ENCODE results near the gene MAML3.

Gene MAML3

DNA sequence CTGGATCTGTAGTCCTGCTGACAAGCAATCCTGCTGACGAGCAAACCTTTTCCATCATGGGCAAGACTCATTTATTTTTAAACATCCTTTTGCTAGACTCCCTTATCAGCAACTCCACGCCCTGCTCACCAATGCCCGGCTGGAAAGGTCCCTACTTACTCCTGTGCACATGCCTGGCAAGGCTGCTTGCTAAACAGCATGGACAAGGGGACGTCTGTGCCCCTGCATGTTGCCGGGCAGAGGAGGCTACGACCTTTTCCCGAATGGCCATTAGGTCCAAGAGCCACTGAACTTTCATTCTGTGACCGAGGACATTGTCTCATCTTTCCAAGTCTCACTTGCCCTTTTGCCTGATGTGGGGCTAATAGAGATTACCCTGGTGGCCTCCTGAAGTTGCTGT, 389.8 kb downstream of the MAML3 start:
- DNase-seq, result no peak

DNA sequence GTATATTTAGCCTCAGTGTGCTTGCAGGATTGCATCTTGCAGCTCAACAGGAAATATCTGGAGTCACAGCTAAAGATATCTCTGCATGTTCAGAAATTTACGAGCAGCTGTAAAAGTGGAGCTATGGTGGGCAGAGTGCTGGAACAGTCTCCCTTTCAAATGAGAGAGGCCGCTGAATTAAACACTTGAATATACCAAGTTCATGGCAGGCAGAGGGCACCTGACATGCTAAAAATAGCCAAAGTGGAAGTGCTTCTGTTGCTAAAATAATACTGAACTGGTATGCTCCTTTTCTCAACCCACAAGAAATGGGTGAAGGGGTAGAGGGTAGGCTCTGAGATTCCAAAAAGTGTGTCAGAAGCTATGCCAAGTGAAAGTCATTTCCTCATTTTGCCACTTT, 390.3 kb downstream of the MAML3 start:
- DNase-seq, result no peak

DNA sequence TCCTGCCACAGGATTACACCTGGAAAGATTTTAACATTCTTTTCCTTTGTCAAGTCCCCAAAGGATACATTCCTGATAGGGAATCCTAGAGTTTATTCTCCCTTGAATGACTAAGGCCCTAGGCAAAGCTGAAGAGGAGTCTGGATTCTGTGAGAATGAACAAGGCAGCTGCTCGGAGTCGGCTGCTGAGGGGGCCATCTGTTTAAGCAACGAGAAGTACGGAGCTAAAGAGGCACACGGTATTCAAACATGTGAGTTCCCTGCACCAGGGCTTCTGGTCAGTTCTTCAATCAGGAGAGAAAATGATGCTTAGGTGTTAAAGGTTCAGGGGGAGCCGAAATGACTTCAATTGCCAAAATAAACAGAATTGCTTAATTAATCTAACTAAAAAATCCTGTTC, 390.8 kb downstream of the MAML3 start:
- no peak for DNase-seq

DNA sequence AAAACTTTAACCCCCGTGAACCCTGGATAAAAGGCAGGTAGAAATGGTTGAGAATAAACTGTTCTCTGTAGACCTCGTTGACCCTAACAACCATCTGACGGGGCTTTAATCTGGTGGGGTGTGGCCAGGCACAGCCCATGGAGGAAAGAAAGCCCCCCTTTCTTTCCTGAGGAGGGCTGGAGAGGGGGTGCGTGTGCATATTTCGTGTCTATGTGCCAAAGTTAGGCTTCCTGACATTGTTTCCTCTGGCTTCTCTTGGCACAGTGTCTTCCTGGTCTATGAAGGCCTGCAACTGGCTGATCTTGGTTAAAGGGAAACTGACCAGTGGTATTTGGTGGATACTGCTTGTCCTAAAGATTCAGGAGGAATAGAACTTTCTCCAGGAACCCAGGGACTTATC, 391.3 kb downstream of the MAML3 start:
- DNase-seq, result no peak

DNA sequence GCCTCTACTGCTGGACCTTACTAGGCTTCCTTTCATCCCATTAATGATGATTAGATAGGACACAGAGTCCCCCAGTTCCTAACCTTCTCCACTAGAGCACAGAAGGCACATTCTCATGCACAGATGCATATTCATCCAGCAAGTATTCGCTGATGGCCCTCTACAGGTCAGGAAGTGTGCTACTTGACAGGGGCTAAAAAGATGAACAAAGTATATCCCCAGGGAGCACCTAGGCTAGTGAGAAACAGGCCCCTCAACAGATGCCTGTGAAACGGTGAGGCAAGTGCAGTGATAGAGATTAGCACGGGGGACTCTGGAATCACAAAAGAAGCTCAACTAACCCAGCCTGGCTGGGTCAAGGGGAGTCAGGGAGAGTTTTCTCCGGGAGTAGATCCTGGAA, 392.5 kb downstream of the MAML3 start:
- no peak for DNase-seq

DNA sequence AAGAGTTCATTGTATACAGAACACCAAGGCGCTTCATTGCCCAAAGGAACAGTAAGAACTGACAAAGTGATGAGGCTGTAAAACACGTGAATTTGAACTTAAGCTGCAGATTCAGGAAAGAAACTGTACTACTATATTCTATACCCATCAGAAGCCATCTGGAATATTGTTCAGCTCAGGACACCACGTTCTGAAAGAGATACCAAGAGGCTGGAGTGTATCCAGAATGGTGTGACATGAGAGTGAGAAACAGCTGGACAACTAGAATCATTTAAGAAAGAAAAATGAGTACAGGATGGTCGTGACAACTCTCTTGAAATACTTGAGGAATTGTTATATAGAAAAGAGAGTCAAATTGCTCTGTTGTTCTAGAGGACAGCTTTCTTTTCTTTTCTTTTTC, 393.4 kb downstream of the MAML3 start:
- DNase-seq, result no peak

DNA sequence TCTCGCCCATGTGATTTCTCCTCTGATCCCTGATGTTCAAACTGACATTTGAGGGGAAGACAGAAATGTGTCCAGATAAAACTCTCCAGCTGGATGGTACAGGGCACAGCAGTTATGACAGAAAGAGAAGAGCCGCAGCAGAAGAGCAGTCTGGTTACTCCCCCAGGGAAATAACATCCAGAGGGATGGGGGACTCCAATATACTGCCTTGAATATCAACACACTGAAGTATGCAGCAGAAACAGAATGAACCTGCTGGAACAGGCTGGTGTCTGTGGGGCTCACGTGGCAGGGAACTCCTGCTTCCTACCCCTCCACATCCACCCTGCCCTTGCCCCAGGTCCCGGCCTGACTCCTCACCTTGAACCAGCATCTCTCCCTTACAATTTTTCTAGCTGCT, 394.9 kb downstream of the MAML3 start:
- no peak for DNase-seq

DNA sequence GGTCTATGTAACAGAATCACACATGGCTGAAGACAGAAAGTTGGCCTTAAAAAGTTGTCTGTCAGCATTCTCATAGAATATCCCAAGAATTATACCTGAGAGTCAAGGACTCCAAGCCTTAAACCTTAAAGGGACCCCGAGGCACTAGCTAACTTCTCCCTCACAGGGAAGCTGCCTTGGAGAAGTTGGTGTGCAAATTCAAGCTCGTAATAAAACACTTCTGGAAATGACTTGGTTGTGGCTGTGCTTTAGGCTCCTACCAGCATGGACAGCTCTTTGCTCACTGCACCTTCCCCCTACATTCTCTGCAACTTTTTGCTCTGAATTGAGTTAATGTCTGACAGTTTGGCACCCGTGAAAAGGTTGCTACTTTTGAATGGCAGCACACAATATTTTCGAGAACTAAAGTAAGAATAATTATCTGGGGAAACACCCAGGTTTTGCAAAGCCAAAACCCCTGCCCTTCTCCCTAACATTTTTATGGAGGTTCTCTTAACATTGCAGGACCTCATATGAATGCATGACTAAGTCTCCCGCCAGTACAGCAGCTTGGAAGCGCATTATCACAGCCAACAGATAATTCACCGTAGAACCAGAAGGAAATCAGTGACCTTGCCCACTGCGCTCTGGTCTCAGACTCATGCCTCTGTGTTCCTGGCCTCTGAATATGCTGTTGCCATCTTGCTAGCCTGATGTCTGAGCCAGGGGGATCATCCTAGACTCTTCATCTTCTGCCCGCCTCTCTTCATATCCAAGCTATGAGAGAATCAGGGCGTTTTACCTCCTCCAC, 397.4 kb downstream of the MAML3 start:
- DNase-seq, result no peak

DNA sequence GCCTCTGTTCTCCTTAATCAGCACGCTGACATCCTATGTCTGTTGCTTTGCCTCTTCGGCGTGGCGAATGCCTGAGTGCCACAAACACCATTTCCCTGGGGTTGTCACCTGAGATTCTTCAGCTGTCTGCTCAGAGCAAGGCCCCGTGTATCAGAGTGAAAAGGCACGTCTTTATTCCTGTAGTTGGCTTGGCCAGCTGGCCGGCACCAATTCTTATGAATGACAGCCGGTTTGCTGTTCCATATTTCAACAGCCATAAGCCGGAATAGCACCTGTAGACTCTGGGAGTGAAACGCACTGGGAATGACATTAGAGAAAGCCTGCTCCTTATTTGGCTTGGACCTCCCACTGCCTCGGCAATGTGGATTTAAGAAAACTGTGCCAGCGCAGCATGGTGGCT, 399.0 kb downstream of the MAML3 start:
- DNase-seq, result no peak

DNA sequence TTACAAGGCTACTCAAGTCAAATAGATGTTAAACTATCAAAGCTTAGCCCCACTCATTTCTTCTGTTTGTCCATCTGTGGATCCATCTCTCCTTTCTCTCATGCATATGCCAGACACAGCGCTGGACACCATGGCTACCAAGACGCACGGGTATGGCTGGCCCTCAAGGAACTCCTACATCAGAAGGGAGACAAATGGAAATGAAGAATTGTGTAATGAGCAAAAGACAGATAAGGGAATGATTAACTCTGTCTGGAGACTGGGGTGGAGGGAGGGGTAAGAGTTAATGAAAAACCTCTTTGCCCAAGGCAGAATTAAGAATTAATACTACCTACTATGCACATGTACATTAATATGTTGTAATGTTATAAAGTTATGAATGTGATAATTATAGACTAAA, 400.3 kb downstream of the MAML3 start:
- DNase-seq, result no peak

DNA sequence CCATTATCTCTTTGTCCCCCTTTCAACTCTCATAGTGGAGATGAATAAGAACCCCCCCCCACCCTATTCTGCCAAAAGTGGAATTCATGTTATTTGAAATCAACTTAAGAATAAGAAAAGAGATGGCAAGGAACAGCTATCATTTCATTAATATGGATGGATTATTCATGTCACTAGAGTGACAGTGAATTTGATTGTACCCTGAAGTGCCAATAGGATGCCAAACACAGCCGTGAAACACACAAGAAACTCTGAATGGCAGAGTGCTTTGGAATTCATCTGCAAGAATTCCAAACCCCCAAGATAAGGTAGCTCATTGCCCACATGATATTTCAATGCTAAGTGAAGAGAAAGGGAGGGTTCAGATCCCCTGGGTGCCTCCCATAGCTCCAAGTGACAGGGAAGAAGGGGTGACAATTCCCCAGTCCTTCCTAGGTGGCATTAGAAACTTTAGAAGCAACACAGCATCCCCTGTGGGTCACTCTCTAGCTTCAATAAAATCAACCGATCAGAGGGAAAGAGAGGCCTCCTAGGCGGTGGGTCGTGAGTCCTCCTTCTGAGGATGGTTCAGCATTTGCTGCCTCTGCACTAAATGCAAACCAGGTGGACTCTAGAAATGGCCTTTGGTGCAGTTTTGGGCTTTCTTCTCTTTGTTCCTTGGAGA, 404.0 kb downstream of the MAML3 start:
- no peak for DNase-seq

DNA sequence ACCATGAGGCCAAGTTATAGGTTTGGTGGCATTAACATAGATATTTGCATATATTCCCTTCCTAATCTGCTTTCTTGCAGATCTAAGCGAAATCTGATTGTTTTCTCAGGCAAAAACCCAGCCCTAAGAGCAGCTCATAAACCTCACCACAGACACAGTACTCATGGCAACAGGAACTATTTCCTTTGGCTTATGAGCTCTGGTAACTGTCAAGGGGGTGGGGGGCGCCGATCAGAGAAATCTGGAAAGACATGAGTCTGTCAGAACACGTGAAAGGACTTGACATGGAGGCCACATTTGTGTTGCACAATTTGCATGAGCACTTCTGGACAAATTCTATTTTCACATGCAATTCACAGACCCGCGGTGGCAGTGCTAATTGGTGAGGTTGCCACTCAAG, 404.6 kb downstream of the MAML3 start:
- DNase-seq, result no peak

DNA sequence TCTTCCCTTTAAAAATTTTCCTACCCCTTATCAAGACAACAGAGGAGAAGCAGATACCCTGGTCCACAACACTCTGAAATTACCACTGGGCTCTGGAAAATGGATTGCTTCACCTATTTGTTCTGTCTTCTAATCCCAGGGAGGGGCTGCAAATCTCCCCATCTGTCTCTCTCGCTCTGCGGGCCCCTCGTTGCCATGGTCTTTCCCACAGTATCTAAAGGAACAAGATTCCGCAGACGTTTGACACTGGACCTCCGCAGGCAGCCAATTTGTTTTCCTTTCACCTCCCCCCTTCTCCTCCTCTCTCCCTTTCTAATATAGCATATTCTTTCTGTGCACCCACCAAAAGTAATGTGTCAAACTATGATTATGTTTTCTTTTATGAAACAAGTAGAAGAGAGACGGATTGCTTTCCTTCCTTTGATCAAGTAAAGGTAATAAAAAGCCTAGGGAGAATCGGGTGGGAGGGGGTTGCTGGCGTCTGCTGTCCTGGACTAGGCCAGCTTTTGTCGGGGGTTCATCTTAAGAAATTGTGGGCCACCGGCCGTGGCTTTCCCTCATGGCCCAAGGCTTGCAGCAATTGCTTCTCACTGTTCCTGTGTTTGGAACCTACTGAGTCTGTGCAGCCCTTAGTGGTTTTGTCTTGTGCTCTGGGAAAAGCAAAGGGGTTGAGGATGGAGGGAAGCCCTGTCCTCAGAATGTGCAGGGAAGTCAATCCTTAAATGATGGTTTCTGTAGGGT, 407.4 kb downstream of the MAML3 start:
- no peak for DNase-seq

DNA sequence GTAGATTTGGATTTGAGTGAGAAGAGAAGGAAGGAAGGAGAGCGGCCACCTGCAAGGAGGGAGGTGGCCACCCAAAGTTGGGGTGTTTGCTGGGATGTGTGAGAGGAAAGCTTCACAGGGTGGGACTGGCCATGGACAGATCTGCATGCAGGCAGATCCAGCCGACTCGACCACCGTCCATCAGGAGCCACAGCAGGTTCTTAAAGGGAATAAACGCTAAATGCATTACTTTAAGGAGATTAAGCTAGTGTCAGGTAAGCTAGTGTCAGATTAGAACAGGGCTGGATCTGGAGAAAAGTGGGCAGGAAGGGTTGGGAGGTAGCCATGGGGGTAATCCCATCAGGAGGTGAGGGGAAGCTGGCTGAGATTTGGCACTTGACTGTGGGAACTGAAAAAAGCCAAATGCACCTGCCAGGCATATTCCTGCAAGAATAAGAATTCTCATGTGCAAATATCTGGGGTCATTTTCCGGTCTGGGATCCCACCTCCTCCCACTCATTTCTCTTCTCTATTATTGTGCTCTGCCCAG, 408.8 kb downstream of the MAML3 start:
- no peak for DNase-seq

DNA sequence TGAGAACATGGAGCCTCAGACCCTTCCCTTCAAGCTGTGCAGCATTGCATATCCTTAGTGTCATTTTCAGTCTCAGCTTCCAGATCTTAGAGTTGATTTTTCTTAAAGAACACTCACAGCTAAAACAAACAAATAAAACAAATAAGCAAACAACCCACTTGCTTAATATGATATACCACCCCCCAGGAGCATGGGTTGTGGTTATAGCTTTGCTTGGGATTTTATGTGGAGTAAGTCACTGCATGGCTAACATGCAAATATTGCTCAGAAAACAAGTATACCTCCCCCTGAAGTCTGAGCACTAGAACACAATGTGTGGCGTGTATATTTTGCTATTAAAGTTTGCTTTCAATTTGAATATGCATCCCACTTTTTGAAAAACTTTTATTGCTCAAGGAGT, 409.8 kb downstream of the MAML3 start:
- DNase-seq, result no peak

DNA sequence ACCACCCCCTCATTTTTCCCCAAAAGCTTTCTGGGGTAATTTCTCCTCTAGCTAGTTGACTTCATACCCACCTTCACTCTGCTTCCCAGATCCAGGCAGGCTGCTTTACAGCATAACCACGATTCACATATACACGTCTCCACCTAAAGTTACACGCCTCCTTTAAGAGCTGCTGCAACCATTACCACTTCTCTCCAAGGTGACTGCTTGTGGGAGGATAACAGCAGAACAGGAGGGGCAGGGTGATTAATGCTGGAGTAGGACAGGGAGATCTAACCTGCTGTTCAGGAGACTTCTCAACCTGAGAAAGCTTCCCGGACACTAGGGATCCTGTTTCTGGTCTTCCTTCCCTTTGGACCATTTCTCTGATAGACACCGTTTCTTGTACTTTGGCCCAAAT, 411.0 kb downstream of the MAML3 start:
- DNase-seq, result no peak

DNA sequence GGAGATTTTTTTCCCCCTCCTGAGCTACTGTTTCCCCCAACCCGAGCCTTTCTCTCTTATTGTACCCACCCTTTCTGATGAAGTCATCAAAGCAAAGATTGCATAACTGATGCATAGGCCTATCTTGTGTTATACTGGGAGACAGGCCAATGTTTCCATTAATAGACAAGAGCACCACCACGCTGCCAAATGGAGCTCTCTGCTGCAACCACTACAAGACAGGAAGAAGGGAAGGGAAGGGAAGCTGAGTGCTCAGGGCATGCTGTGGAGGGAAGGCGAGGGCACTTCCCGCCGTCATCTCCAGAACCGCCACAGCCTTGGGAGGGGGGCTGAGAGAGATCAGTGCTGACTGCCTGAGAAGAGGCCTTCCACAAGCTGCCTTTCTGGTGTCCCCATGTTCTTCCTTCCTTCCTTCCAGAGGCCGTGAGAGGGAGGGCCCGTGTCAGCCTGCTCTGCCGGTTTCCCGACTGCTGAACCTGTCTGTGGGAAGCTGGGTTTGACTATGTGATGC, 413.4 kb downstream of the MAML3 start:
- peak; percentile 76 for DNase-seq

DNA sequence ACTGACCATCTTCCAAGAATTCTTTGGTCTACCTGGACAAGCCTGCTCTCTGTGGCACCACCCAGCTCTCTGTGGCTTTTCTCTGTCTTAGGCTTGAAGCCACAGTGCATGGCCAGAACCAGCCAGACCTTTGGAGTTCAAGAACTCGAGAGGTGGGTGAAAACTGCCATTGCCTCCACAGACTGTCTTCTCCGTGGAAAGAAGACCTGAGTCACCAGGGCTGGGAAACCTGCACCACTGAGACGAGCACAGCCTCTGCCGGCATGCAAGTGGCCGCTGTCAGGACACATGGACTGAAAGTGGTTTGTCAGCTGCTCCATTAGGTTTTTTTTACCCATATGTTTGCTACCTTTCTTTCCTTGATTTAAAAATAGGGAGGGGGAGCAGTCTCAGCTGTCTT, 413.9 kb downstream of the MAML3 start:
- DNase-seq, result no peak

DNA sequence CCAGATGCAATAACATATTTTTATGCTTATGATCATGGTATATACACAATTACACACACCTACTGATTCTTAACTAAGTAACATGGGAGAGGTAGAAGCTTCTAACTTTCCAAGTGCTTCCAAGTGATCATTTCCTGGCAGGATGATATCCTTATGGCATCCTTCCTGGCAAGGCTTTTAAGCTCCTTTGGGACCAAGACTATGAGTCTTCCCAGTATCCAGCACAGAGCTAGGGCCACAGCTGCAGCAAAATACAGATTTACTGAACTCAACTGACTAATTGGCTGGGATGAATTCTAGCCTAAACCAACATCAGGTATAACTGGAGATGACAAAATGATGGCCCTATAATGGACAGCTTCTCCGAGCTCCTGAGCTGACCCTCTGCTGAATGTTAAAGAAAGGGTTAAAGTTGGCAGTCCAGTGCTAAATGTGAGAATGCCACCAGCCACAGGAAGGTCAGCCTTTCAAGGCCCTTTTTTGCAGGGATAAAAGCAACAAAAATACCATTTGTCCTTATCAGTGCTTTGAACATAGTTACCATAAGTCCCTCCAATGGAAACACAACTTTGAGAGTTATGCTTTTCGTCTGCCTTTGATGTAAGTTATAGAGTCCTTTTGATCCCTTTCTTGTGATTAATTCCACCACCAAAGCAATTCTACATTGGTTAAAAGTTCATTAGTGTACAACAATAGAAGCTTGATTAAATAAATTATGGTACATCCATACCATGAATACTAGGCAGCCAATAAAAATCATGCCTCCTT, 415.0 kb downstream of the MAML3 start:
- no peak for DNase-seq

DNA sequence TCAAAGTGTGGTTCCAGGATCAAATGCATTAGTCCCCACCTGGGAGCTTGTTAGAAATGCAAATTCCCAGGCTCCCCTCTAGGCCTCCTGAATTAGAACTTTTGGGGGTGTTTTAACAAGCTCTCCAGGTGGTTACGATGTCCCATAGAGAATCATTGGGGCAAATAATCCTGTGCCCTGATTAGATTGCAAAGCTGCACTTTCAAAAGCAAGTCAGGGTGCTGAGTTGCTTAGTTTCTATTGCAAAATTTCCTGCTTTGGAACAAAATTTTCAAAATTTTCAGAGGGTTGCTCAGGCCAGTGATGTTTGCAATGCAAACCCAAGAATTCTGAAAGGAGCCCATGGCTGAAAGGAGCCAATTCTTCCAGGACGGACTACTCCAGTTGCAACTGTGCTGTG, 417.3 kb downstream of the MAML3 start:
- no peak for DNase-seq

DNA sequence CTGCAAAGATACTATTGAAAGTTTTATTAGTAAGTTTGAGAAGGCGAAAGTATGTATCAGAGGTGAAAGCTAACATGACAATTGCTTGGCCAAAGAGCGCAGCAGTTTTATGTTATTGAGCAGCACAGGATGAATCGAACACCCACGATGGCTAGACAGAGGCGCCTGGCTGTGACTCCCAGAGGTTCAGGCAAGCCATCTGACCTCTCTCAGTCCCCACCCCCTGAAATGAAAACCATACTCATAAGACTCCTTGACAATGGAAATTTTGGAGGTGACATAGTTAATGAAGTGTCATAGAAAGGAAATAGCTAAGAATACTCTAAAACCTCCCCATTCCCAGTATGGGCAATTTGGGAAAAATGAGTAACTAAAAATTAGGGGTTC, 417.7 kb downstream of the MAML3 start:
- DNase-seq, result no peak

DNA sequence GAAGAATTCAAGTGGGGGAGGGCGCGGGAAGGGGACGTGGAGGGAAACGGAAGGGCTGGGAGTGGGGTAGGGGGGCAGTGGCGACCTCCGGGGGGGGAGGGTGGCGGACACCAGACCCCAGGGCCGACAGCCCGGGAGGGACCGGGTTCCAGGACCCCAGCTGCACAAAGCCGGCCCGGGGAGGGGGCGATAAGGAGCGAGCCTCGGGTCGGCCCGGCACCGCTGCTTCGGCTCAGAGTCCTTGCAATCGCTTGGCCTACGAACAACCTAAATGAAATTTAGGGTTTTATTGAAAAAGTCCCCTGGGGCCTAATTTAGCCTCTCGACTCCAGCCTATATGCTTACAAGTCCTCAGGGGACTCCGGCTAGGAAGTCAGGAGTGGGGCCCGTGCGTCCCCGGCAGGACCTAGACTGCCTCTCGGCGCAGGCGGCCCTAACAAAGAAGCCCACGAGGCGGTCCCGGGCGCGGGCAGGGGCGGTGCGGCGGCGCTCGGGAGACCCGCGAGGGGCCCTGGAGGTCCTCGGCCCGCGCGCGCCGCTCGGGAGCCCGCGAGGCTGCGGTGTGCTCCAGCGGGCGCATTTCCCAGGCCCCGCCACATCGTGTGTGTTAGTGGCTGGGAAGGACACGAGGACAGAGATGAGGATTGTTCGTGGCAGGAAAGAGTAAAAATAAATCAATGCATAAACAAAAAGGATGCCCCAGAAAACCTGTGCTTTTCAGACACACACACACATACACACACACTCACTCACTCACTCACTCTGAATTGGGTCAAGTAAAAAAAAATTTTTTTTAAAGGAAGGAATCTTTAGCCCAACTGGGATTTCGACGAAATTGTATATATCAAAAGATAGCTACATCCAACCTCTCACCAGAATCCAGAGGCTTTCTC, 418.4 kb downstream of the MAML3 start:
- no peak for DNase-seq
